GM19099 (cell line): ENCODE results near the gene AKAP1.

Source experiments
- POLR2A ChIP-seq: IDR thresholded peaks from 3 replicates; pipeline ENCODE4 v1.6.1; 2011; ENCODE audit warnings: low read depth; ENCODE audit not compliant: insufficient read length; ENCODE audit errors: extremely low read depth

The AKAP1 gene, protein sequence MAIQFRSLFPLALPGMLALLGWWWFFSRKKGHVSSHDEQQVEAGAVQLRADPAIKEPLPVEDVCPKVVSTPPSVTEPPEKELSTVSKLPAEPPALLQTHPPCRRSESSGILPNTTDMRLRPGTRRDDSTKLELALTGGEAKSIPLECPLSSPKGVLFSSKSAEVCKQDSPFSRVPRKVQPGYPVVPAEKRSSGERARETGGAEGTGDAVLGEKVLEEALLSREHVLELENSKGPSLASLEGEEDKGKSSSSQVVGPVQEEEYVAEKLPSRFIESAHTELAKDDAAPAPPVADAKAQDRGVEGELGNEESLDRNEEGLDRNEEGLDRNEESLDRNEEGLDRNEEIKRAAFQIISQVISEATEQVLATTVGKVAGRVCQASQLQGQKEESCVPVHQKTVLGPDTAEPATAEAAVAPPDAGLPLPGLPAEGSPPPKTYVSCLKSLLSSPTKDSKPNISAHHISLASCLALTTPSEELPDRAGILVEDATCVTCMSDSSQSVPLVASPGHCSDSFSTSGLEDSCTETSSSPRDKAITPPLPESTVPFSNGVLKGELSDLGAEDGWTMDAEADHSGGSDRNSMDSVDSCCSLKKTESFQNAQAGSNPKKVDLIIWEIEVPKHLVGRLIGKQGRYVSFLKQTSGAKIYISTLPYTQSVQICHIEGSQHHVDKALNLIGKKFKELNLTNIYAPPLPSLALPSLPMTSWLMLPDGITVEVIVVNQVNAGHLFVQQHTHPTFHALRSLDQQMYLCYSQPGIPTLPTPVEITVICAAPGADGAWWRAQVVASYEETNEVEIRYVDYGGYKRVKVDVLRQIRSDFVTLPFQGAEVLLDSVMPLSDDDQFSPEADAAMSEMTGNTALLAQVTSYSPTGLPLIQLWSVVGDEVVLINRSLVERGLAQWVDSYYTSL

GRCh38 chr17:57084802-57085447 is at the start of gene AKAP1:
AKAP1 (plus strand) TSS chr17:57085246; CDS start chr17:57105465, 20,219 bp downstream.
- peak; percentile 95 for TF ChIP-seq POLR2A

GRCh38 chr17:57035971-57036481 is 49.0 kb upstream of the AKAP1 start:
- TF ChIP-seq POLR2A = no peak

DNA sequence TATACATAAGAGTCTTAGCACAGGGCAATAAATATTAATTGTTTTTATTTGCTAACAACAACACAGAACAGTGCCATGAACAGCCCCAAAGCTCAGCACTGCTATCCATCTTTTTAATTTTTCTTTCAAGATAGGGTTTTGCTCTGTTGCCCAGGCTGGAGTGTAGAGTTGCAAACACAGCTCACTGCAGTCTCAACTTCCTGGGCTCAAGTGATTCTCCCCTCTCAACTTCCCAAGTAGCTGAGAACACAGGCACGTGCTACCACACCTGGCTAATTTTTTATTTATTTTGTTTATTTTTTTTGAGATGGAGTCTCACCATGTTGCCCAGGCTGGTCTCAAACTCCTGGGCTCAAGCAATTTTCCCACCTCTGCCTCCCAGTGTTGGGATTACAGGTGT is 47.6 kb upstream of the AKAP1 start:
- TF ChIP-seq POLR2A = no peak

- TF ChIP-seq POLR2A = no peak
Measured at GRCh38 chr17:57038486-57038885, 46.6 kb upstream of the AKAP1 start.

GRCh38 chr17:57040571-57040970 is 44.5 kb upstream of the AKAP1 start:
- no peak for TF ChIP-seq POLR2A

- TF ChIP-seq POLR2A = no peak
Measured at GRCh38 chr17:57043276-57043675, 41.8 kb upstream of the AKAP1 start.

GRCh38 chr17:57044976-57045867 is 39.8 kb upstream of the AKAP1 start:
- TF ChIP-seq POLR2A = no peak

DNA sequence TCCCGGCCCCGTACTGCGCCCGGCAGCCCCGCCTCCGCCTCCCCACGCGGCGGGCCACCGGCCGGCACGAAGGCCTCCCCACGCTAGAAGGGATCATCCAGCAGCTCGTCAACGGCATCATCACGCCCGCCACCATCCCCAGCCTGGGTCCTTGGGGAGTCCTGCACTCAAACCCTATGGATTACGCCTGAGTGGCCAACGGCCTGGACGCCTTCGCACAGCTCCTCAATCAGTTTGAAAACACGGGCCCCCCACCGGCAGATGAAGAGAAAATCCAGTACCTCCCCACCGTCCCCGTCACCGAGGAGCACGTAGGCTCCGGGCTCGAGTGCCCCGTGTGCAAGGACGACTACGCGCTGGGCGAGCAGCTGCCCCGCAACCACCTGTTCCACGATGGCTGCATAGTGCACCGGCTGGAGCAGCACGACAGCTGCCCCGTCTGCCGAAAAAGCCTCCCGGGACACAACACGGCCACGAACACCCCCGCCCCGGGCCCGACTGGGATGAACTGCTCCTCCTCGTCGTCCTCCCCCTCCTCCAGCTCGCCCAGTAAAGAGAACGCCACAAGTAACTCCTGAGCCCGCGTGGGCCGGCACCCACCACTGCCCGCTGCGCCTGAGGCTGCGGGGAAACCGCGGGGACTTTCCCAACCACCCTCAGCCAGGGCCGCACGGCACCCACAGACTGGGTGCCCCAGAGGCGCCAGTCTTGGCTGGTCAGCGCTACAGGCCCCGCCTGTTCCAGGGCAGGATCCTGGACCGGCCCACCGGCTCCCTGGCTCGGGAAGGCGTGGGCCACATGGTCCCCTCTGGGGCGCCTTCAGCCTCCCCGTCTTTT is 39.0 kb upstream of the AKAP1 start:
- TF ChIP-seq POLR2A = no peak

DNA sequence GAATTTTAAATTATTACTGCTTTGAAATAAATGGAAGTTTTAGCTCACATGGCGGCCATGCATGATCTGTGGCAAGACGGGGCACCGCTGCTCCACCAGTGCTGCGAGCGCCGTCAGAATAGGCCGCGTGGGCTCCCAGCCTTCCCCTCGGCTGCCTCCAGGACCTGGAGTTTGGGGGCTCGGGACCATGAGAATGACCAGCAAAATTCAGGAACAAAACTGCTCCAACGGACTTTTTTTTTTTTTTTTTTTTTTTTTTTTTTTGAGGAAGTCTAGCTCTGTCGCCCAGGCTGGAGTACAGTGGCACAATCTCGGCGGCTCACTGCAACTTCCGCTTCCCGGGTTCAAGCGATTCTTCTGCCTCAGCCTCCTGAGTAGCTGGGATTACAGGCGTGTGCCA is 38.3 kb upstream of the AKAP1 start:
- no peak for TF ChIP-seq POLR2A

- no peak for TF ChIP-seq POLR2A
Measured at GRCh38 chr17:57048096-57048495, 37.0 kb upstream of the AKAP1 start.

- no peak for TF ChIP-seq POLR2A
Measured at GRCh38 chr17:57050306-57050705, 34.7 kb upstream of the AKAP1 start.

GRCh38 chr17:57051886-57052361 is 33.1 kb upstream of the AKAP1 start:
- TF ChIP-seq POLR2A = no peak

GRCh38 chr17:57062865-57063264 is 22.2 kb upstream of the AKAP1 start:
- TF ChIP-seq POLR2A = no peak
